HepG2 (cell line): ENCODE measurements around the gene RAC3. TPM values are rescaled to one million over a fixed set of nuclear protein-coding genes. Genes with fewer than 3 reads are reported as not detected.

ENCODE experiments used
- BORCS8-MEF2B ChIP-seq: sonication (generic); formaldehyde crosslinking; IDR thresholded peaks from 2 replicates; pipeline ENCODE4 v1.8.0; 2022; ENCODE audit warnings: mild to moderate bottlenecking, missing genetic modification reagents
- DPF2 ChIP-seq: sonication (generic); formaldehyde crosslinking; IDR thresholded peaks from 2 replicates; pipeline ENCODE4 v1.4.0; 2020; ENCODE audit warnings: mild to moderate bottlenecking, low read depth, missing genetic modification reagents, borderline replicate concordance
- EEA1 ChIP-seq: sonication (generic); formaldehyde crosslinking; IDR thresholded peaks from 2 replicates; pipeline ENCODE4 v1.5.1; 2020; ENCODE audit warnings: mild to moderate bottlenecking, missing genetic modification reagents, borderline replicate concordance
- ERF ChIP-seq: IDR thresholded peaks from 2 replicates; pipeline ENCODE4 v1.6.1; 2018; ENCODE audit warnings: missing biosample characterization, missing genetic modification reagents
- FUBP1 ChIP-seq: sonication (generic); formaldehyde crosslinking; IDR thresholded peaks from 2 replicates; pipeline ENCODE4 v1.5.1; 2020; ENCODE audit warnings: missing genetic modification reagents, mild to moderate bottlenecking, borderline replicate concordance
- HMGA1 ChIP-seq: sonication (generic); formaldehyde crosslinking; conservative IDR thresholded peaks from 2 replicates; pipeline ENCODE4 v1.4.0; 2020; ENCODE audit warnings: missing genetic modification reagents
- HNF4A ChIP-seq: sonication (generic); formaldehyde crosslinking; IDR thresholded peaks from 2 replicates; pipeline ENCODE4 v1.4.0; 2020; ENCODE audit warnings: missing genetic modification reagents
- MXI1 ChIP-seq: IDR thresholded peaks from 3 replicates; pipeline ENCODE4 v1.6.1; 2012; ENCODE audit warnings: low read depth, low read length, inconsistent platforms, borderline replicate concordance
- NFYC ChIP-seq: IDR thresholded peaks from 2 replicates; pipeline ENCODE4 v1.6.1; 2016; ENCODE audit warnings: missing genetic modification reagents, missing compliant biosample characterization
- PCBP2 ChIP-seq: fragments of 200-400 bp; formaldehyde crosslinking; optimal IDR thresholded peaks from 2 replicates; pipeline ENCODE3; 2018; ENCODE audit warnings: low read length, low read depth; ENCODE audit not compliant: poor library complexity, severe bottlenecking
- RARA ChIP-seq: IDR thresholded peaks from 2 replicates; pipeline ENCODE4 v1.6.1; 2016; ENCODE audit warnings: missing genetic modification reagents, missing compliant biosample characterization
- ZBTB8A ChIP-seq: sonication (generic); formaldehyde crosslinking; IDR thresholded peaks from 2 replicates; pipeline ENCODE4 v1.4.0; 2020; ENCODE audit warnings: mild to moderate bottlenecking, low read depth, missing genetic modification reagents, borderline replicate concordance
- ZFYVE20 ChIP-seq: sonication (generic); formaldehyde crosslinking; IDR thresholded peaks from 2 replicates; pipeline ENCODE4 v1.8.0; 2023; ENCODE audit warnings: low read depth, mild to moderate bottlenecking, moderate library complexity, missing genetic modification reagents, borderline replicate concordance
- ZNF24 ChIP-seq: fragments of 450-650 bp; IDR thresholded peaks from 2 replicates; pipeline ENCODE4 v1.6.1; 2017; ENCODE audit warnings: antibody characterized with exemption, mild to moderate bottlenecking
- ZNF660 ChIP-seq: sonication (generic); formaldehyde crosslinking; IDR thresholded peaks from 2 replicates; pipeline ENCODE4 v1.5.1; 2020; ENCODE audit warnings: mild to moderate bottlenecking, low read depth, missing genetic modification reagents, borderline replicate concordance
- ZUFSP ChIP-seq: sonication (generic); formaldehyde crosslinking; IDR thresholded peaks from 2 replicates; pipeline ENCODE4 v1.9.0; 2021; ENCODE audit warnings: missing genetic modification reagents, mild to moderate bottlenecking, borderline replicate concordance
- polyA plus RNA-seq, 8 experiments: library from polyadenylated mRNA; depleted of rRNA in 3 of 8; stranded (reverse) in 7 of 8; unstranded in 1 of 8; fragments of >200 nt; fragmentation: Illumina TruSeq in 4 of 8; extraction: Trizol in 4 of 8; gene quantifications; 2 replicates each; pipeline versions ENCODE4 v1.2.1 to v1.2.3, GENCODE V29; 2011 to 2016; ENCODE audit warnings: low read depth in 4 of 8, missing spikeins in 1 of 8, mixed read lengths in 1 of 8; ENCODE audit not compliant: insufficient read depth in 1 of 8
- total RNA-seq, 5 experiments: library from RNA; depleted of rRNA; stranded (reverse); fragments of >200 nt; fragmentation: Illumina TruSeq; extraction: Trizol; gene quantifications; 2 replicates each; pipeline ENCODE4 v1.2.3, GENCODE V29; 2016; ENCODE audit warnings: low read depth in 1 of 5
- TF ChIP-seq, protein P1 (sequence below): sonication (generic); formaldehyde crosslinking; IDR thresholded peaks from 2 replicates; pipeline ENCODE4 v1.8.1; 2023; ENCODE audit warnings: mild to moderate bottlenecking, missing genetic modification reagents
- TF ChIP-seq, protein P2 (sequence below): sonication (generic); formaldehyde crosslinking; IDR thresholded peaks from 2 replicates; pipeline ENCODE4 v1.4.0; 2020; ENCODE audit warnings: mild to moderate bottlenecking, missing genetic modification reagents
- TF ChIP-seq, protein P3 (sequence below): sonication (generic); formaldehyde crosslinking; conservative IDR thresholded peaks from 2 replicates; pipeline ENCODE4 v1.4.0; 2020; ENCODE audit warnings: mild to moderate bottlenecking, missing genetic modification reagents, moderate library complexity

Gene RAC3
- total and polyA plus RNA-seq, 2 of the 13 experiments (the other 11 are each of a cell fraction or from before 2014, with no cell fraction given): 10.5 to 21.3 TPM

DNA sequence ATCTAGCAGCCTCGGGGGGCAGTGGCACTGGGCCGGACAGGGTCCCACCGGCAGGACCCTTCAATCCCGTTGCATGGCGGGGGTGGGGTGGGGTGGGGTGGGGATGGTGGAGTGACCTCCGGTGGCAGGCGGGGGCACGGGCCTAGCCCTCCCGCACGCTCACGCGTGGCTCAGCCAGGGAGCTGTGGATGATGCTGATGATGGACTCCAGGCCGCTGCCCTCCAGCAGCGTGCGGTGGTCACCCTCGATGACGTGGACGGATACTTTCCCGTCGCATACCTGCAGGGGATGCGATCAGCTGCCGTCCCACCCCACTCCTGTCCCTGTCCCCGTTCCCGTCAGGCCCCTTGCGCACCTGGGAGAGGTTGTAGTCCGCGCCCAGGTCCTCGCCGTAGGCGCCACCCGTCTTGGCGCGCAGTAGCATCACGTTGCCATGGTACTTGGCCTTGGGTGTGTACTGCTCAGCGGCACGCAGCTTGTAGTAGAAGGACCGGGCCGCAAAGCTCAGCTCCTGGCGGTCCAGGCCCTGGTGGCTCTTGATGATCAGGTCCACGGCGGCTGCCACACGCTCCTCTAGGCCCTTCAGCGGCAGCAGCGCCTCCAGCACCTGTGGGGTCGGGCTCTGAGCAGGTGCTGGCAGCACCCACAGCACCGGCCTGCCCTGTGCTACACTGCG, 47.7 kb downstream of the RAC3 start (continued):
- TF ChIP-seq FUBP1 (CRISPR knock-in tag) (no peak), HNF4A (CRISPR knock-in tag) (no peak), EEA1 (CRISPR knock-in tag) (no peak), ZNF660 (CRISPR knock-in tag) (no peak), BORCS8-MEF2B (no peak), DPF2 (CRISPR knock-in tag) (no peak), NFYC (no peak), MXI1 (no peak), PCBP2 (no peak), ZFYVE20 (CRISPR knock-in tag) (no peak), HMGA1 (CRISPR knock-in tag) (no peak), ZUFSP (CRISPR knock-in tag) (no peak), ZNF24 (no peak), ZBTB8A (no peak), RARA (no peak), ERF (CRISPR knock-in tag) (no peak)
- TF ChIP-seq, protein P1, sequence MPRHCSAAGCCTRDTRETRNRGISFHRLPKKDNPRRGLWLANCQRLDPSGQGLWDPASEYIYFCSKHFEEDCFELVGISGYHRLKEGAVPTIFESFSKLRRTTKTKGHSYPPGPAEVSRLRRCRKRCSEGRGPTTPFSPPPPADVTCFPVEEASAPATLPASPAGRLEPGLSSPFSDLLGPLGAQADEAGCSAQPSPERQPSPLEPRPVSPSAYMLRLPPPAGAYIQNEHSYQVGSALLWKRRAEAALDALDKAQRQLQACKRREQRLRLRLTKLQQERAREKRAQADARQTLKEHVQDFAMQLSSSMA (CRISPR knock-in tag): no peak
- TF ChIP-seq, protein P2, sequence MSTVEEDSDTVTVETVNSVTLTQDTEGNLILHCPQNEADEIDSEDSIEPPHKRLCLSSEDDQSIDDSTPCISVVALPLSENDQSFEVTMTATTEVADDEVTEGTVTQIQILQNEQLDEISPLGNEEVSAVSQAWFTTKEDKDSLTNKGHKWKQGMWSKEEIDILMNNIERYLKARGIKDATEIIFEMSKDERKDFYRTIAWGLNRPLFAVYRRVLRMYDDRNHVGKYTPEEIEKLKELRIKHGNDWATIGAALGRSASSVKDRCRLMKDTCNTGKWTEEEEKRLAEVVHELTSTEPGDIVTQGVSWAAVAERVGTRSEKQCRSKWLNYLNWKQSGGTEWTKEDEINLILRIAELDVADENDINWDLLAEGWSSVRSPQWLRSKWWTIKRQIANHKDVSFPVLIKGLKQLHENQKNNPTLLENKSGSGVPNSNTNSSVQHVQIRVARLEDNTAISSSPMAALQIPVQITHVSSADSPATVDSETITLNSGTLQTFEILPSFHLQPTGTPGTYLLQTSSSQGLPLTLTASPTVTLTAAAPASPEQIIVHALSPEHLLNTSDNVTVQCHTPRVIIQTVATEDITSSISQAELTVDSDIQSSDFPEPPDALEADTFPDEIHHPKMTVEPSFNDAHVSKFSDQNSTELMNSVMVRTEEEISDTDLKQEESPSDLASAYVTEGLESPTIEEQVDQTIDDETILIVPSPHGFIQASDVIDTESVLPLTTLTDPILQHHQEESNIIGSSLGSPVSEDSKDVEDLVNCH (CRISPR knock-in tag): no peak
- TF ChIP-seq, protein P3, sequence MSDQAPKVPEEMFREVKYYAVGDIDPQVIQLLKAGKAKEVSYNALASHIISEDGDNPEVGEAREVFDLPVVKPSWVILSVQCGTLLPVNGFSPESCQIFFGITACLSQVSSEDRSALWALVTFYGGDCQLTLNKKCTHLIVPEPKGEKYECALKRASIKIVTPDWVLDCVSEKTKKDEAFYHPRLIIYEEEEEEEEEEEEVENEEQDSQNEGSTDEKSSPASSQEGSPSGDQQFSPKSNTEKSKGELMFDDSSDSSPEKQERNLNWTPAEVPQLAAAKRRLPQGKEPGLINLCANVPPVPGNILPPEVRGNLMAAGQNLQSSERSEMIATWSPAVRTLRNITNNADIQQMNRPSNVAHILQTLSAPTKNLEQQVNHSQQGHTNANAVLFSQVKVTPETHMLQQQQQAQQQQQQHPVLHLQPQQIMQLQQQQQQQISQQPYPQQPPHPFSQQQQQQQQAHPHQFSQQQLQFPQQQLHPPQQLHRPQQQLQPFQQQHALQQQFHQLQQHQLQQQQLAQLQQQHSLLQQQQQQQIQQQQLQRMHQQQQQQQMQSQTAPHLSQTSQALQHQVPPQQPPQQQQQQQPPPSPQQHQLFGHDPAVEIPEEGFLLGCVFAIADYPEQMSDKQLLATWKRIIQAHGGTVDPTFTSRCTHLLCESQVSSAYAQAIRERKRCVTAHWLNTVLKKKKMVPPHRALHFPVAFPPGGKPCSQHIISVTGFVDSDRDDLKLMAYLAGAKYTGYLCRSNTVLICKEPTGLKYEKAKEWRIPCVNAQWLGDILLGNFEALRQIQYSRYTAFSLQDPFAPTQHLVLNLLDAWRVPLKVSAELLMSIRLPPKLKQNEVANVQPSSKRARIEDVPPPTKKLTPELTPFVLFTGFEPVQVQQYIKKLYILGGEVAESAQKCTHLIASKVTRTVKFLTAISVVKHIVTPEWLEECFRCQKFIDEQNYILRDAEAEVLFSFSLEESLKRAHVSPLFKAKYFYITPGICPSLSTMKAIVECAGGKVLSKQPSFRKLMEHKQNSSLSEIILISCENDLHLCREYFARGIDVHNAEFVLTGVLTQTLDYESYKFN (CRISPR knock-in tag): no peak
